Thoracic aorta (tissue), 2 donors: ENCODE results near the gene ZNF280B. TPM values are rescaled to one million over a fixed set of nuclear protein-coding genes. Genes with fewer than 3 reads are reported as not detected.
"Not testable (repeated sequence)": the region's sequence is repeated elsewhere in the genome, so short reads cannot be mapped to it uniquely, and the experiment has no call there.

Source experiments
- ATAC-seq: fragments of 150-250 bp; one replicate; pipeline ENCODE4 v1.8.0; 2017; ENCODE audit warnings: low read depth; ENCODE audit not compliant: insufficient number of reproducible peaks, low FRiP score
- DNase-seq: peaks from one replicate; pipeline ENCODE4 v3.0.0-alpha.2; 2020; ENCODE audit warnings: low spot score
- H3K27ac ChIP-seq, 2 donors: fragments of 200-600 bp; sonication (generic); 1 replicate in 1 of 2; 2 replicates in 1 of 2; pipeline ENCODE4 v1.5.1; 2016; ENCODE audit warnings: mild to moderate bottlenecking in 2 of 2, moderate library complexity in 2 of 2
- H3K27me3 ChIP-seq: fragments of 200-600 bp; sonication (generic); replicated peaks from 2 replicates; pipeline ENCODE4 v1.6.0; 2016; ENCODE audit warnings: mild to moderate bottlenecking; ENCODE audit not compliant: insufficient read depth
- H3K36me3 ChIP-seq: fragments of 200-600 bp; sonication (generic); one replicate; pipeline ENCODE4 v1.5.1; 2016
- H3K4me1 ChIP-seq, 2 donors: fragments of 200-600 bp; sonication (generic); 1 replicate in 1 of 2; 2 replicates in 1 of 2; pipeline versions ENCODE4 v1.5.1 to v1.6.0; 2016; ENCODE audit warnings: low read depth in 2 of 2, mild to moderate bottlenecking in 1 of 2; ENCODE audit not compliant: control insufficient read depth in 1 of 2
- H3K4me3 ChIP-seq: fragments of 200-600 bp; sonication (generic); 2 replicates; pipeline ENCODE4 v1.5.1; 2016; ENCODE audit warnings: mild to moderate bottlenecking
- H3K9me3 ChIP-seq: fragments of 200-600 bp; sonication (generic); 2 replicates; pipeline ENCODE4 v1.5.1; 2016
- CTCF ChIP-seq: fragments of 200-600 bp; sonication (generic); IDR thresholded peaks from one replicate; pipeline ENCODE4 v1.5.1; 2019; ENCODE audit warnings: antibody characterized with exemption
- total RNA-seq, 2 donors: library from RNA; depleted of rRNA; stranded (reverse); fragments of >200 nt; gene quantifications; one replicate each; pipeline versions ENCODE4 v1.1.0 to v1.2.3, GENCODE V29; 2016

Gene ZNF280B
- total RNA-seq, 2 donors from 2014 or later = not detected

DNA sequence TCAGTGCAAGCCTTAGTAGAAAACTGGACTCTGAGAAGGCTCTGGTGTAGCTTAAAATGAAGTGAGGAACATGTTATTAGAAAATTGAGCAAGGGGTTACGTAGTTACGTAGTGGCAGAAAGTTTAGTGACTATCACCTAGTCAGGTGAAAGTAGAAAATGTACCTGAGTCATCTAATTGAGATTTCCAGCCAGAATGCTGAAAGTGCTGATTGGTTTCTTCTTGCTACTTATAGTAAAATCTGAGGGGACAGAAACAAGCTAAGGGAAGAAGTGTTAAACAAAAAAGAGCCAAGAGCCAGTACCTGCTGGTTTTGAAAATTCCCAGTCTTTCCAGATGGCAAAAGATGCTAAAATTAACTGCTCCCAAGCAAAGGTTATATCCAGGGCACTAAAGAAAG is 29.4 kb downstream of the ZNF280B start:
- H3K27ac ChIP-seq = no peak overlapping the region
- H3K4me3 ChIP-seq = no peak overlapping the region
- TF ChIP-seq CTCF = no peak
- H3K36me3 ChIP-seq = no peaks in the 10 kb centered on the region
- no peaks in the 10 kb centered on the region for H3K27me3 ChIP-seq
- no peaks in the 10 kb centered on the region for H3K4me1 ChIP-seq
- no peaks in the 10 kb centered on the region for H3K9me3 ChIP-seq
- DNase-seq (no peak), ATAC-seq (no peak)

- H3K4me1 ChIP-seq = no peaks in the 10 kb centered on the region
- no peak overlapping the region for H3K27ac ChIP-seq
- H3K4me3 ChIP-seq = no peak overlapping the region
- no peaks in the 10 kb centered on the region for H3K9me3 ChIP-seq
- no peak for TF ChIP-seq CTCF
- DNase-seq (no peak), ATAC-seq (no peak)
- H3K27me3 ChIP-seq = no peaks in the 10 kb centered on the region
- no peaks in the 10 kb centered on the region for H3K36me3 ChIP-seq
These were observed 30.1 kb downstream of the ZNF280B start for GRCh38 chr22:22478470-22478869.

DNA sequence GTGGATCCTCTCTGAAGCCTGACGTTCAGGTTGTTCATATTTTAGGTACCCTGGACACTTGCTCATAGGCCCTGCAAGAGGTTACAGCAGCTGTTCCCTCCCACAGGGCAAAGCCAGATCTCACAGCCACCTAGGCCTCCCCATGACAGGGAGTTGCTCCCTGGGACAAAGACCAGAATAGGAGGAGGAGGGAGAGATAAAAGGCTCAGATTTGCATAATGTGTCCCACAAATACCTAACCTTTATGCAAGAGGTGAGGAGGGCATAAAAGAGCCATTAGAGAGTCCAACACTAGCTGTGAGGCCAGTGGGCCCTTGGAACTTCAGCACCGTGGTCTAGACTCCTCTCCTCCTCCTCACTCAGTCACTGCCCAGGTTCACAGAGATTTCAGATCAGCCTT is 33.8 kb downstream of the ZNF280B start:
- Histone ChIP-seq H3K36me3 (no peaks in the 10 kb centered on the region), H3K9me3 (no peaks in the 10 kb centered on the region), H3K27me3 (no peaks in the 10 kb centered on the region), H3K27ac (no peak overlapping the region), H3K4me1 (no peaks in the 10 kb centered on the region), H3K4me3 (no peak overlapping the region)
- ATAC-seq (no peak), DNase-seq (no peak)
- no peak for TF ChIP-seq CTCF

DNA sequence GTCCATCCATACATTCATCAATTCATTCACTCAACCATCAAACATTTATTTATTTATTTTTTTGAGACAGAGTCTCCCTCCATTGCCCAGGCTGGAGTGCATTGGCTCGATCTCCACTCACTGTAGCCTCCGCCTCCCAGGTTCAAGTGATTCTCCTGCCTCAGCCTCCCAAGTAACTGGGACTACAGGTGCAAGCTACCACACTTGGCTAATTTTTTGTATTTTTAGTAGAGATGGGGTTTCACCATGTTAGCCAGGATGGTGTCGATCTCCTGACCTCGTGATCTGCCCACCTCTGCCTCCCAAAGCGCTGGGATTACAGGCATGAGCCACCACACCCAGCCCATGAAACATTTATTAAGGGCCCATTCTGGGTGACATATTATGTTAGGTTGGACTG is 37.4 kb downstream of the ZNF280B start:
- not testable (repeated sequence) for H3K36me3 ChIP-seq, ATAC-seq, H3K27me3 ChIP-seq, H3K4me1 ChIP-seq, H3K27ac ChIP-seq, H3K9me3 ChIP-seq, DNase-seq, H3K4me3 ChIP-seq

GRCh38 chr22:22469527-22469926 is 39.0 kb downstream of the ZNF280B start:
- no peak for TF ChIP-seq CTCF
- ATAC-seq = no peak
- Histone ChIP-seq H3K27ac (no peak overlapping the region), H3K4me3 (no peak overlapping the region), H3K36me3 (no peaks in the 10 kb centered on the region), H3K9me3 (peaks cover 4% of the 10 kb centered on the region), H3K4me1 (no peaks in the 10 kb centered on the region), H3K27me3 (no peaks in the 10 kb centered on the region)
- no peak for DNase-seq

DNA sequence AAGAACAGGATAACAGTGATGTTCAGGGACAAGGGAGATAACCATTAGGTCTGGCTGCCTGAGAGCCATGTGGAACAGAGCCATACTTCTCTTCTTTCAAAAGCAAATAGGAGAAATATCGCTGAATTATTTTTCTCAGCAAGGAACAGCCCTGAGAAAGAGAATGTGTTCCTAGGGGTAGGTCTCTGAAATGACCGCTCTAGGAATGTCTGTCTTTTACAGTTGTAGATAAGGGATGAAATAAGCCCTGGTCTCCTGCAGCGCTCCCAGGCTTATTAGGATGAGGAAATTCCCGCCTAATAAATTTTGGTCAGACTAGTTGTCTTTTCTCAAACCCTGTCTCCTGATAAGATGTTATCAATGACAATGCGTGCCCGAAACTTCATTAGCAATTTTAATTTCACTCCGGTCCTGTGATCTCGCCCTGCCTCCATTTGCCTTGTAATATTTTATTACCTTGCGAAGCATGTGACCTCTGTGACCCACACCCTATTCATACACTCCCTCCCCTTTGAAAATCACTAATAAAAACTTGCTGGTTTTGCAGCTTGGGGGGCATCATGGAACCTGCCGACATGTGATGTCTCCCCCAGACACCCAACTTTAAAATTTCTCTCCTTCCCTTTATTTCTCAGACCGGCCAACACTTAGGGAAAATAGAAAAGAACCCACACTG is 39.6 kb downstream of the ZNF280B start:
- H3K9me3 ChIP-seq, H3K27me3 ChIP-seq, ATAC-seq, DNase-seq, H3K27ac ChIP-seq, H3K4me3 ChIP-seq, H3K4me1 ChIP-seq, H3K36me3 ChIP-seq: not testable (repeated sequence)
